Measurements from ENCODE around the gene UNC93B1.

UNC93B1 gene

DNA sequence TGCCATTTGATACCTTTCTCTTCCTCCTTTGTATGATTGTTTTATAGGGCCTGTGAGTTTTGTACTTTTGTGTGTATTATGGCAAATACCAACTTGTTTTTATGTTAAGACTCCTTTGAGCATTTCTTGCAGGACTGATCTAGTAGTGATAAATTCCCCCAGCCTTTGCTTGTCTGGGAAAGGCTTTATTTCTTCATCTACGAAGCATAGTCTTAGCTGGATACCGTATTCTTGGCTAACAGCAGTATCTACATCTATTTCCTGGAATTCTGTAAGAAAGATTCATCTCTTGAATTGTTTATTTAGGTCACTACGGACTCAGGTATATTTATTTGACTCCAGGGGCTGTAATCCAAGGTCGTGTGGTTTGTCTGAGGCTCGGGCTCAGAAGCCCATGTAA, 20.6 kb upstream of the UNC93B1 start:
- DNase-seq (ENCODE audit: insufficient read length, low spot score) (no peak), FAIRE-seq (no peak)

DNA sequence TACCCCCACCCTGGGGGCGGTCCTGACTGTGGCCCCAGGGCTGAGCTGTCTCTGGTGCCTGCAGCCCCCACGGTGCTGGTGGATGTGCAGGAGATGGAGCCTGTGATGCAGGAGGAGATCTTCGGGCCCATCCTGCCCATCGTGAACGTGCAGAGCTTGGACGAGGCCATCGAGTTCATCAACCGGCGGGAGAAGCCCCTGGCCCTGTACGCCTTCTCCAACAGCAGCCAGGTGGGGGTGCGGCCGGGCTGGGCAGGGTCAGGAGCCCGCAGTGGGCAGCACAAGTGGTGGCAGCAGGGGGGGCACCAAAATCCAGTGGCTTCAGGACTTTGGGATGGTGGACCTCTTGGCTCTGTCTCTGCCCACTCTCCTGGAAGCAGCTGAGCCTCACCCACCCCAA, 18.6 kb upstream of the UNC93B1 start:
- DNase-seq (ENCODE audit: insufficient read length, low spot score): no peak
- no peak for FAIRE-seq

GRCh38 chr11:68021167-68021787, 17.4 kb upstream of the UNC93B1 start:
- FAIRE-seq: no peak

DNA sequence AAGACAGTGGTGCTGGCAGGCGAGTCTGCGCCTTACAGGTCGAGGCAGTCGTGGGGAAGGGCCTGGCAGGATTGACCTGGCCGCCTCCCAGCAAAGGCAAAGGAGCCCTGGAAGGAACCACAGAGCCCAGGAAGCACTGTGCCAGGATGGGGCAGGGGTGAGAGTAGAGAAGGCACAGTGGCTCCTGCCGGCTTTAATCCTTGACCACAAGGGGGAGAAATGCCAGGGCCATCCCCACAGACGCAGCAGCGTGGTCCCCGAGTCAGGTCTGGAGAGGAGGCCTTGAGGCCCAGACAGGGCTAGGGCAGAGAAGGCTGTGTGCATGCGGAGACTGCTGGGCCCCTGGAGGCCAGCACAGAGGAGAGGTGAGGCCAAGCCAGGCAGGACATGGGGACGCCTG, 16.7 kb upstream of the UNC93B1 start:
- FAIRE-seq (no peak), DNase-seq (ENCODE audit: insufficient read length, low spot score) (no peak)

More at GRCh38 chr11:68021167-68021787, 17.4 kb upstream of the UNC93B1 start:
- no peak for DNase-seq (ENCODE audit: insufficient read length, low spot score)

DNA sequence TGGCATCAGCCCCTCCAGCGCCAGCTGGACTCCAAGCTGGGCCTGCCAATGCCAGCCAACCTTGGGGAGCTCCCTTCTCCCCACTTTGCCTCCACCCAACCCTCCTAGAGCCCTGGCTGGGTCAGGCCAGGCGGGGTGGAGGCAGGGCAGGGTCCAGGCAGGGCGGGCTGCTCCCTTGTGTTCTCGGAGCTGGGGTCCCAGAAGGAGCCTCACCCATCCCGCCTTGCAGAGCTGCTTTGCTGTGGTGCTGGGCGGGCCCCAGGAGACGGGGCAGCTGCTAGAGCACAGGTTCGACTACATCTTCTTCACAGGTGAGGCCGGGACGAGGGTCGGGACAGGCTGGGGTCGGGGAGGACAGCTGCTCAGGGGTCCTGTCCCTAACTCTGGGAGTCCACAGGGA, 15.6 kb upstream of the UNC93B1 start:
- FAIRE-seq: no peak
- DNase-seq (ENCODE audit: insufficient read length, low spot score): no peak

DNA sequence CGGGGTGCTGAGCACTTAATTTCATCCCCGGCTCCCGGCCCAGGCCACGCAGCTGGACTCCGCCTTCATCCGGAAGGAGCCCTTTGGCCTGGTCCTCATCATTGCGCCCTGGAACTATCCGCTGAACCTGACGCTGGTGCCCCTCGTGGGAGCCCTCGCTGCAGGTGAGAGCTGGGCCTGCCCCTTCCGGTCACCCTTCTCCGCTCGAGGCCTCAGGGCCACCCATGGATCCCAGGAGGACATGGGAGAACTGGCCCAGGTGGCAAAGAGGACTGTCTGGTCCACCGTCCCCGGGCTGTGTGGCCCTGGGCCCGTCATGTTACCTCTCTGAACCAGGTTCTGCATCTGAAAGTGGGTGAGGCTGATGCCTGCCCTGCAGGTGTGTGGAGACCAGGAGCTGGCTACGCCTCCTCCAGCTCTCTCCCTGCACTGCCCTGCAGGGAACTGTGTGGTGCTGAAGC, 14.9 kb upstream of the UNC93B1 start:
- no peak for FAIRE-seq
- DNase-seq (ENCODE audit: insufficient read length, low spot score): no peak

- no peak for DNase-seq (ENCODE audit: insufficient read length, low spot score)
- no peak for FAIRE-seq
Observed at GRCh38 chr11:68017980-68018729, 14.3 kb upstream of the UNC93B1 start.

GRCh38 chr11:68016904-68017817, 13.3 kb upstream of the UNC93B1 start:
- DNase-seq (ENCODE audit: insufficient read length, low spot score): no peak
- FAIRE-seq: no peak

GRCh38 chr11:68016161-68016903, 12.4 kb upstream of the UNC93B1 start:
- no peak for FAIRE-seq
- DNase-seq (ENCODE audit: insufficient read length, low spot score): no peak

GRCh38 chr11:68015467-68015866, 11.6 kb upstream of the UNC93B1 start:
- no peak for DNase-seq (ENCODE audit: insufficient read length, low spot score)

GRCh38 chr11:68014947-68015447, 11.1 kb upstream of the UNC93B1 start:
- DNase-seq (ENCODE audit: insufficient read length, low spot score) (no peak), FAIRE-seq (no peak)

More at GRCh38 chr11:68015467-68015866, 11.6 kb upstream of the UNC93B1 start:
- no peak for FAIRE-seq

DNA sequence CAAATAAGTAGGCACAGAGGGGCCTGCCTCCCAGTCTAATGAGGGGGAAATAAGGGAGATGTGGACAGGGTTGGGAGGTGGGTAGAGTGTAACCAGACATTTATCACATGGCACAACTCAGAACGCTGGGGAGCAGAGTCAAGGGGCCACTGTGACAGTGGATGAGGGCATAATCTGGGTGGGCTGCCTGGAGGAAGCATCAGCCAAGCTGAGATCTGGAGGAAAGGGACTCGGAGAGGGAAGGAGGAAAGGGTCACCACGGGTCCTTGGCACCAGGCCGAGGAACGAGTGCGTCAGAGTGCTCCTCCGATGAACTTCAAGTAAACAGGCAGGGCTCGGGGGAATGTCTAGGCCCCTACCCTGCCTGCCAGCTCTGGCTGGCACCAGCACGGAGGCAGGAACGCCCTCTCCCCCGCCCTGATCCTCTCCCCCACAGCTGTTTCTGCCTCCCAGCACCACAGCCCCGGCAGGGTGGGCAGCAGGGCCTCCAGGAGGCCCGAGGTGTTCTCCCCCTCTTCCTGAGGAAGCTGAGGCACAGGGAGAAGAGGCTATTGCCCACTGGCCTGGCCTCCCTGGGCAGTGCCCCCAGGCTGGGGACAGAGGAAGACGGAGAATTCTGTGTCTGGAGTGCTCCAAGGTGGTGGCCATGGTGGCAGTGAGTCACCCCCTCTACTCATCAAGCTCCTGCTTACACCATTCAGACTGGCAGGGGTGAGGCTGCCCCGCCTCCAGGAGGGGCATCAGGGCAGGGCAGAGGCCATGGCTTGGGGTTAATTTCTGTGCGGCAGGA, 10.5 kb upstream of the UNC93B1 start:
- DNase-seq (ENCODE audit: insufficient read length, low spot score): no peak
- FAIRE-seq: no peak

DNA sequence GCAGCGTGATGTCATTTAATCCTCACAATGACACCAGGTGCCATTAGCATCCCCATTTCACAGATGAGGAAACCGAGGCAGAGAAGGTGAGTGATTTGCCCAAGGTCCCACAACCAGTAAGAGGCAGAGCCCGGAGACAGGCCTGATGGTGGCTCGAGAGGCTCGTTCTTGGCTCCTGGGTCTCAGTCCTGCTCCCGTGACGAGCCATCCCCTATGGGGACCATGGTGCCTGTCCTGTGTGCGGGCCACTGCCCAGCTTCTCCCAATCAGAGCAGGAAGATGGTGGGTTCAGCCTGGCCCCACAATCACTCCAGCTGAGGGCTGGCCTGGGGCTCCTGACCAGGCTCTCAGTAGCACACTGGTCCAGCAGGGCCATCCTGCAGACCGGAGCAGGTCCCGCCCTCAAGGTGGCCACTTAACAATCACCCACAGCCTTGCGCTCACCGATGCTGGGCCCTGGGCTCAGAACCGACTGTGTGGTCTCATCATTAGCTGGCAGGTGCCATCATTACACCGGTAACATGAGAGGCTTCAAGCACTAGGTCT, 9.8 kb upstream of the UNC93B1 start:
- no peak for DNase-seq (ENCODE audit: insufficient read length, low spot score)
- no peak for FAIRE-seq

DNA sequence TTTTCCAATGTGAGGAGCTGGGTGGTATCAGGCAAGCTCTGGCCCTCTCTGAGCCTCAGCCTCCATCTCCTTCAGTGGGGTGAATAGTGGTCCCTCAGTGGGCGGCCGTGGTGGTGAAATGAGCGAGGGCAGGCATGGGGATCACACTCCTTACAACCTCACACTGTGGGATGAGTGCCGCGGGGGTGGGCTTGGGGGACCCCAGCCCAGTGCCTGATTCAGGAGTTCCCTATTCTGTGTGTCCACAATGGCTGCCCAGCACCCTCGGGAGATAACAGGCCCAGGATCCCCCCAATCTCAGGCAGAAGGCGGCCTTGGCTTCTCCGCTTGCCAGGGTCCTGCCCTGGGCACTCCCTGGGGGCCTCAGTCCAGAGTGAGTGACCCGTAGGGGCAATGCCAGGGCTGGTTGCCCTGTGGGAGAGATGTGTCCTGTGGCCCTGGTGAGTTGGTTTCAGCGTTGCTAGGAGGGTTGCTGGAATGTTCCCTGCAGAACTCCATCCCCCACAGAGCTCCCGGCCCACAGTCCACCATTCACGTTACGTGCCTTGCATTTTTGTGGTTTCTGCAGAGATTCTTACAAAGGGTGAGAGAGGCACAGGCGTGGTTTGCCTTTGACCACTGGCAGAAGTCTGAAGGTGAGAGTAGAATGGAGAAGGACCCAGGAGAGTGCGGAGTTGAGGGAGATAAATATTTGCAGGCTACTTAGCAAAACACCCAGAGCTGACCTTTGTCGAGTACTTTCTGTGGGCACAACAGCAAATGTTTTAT, 9.1 kb upstream of the UNC93B1 start:
- FAIRE-seq (no peak), DNase-seq (ENCODE audit: insufficient read length, low spot score) (no peak)

DNA sequence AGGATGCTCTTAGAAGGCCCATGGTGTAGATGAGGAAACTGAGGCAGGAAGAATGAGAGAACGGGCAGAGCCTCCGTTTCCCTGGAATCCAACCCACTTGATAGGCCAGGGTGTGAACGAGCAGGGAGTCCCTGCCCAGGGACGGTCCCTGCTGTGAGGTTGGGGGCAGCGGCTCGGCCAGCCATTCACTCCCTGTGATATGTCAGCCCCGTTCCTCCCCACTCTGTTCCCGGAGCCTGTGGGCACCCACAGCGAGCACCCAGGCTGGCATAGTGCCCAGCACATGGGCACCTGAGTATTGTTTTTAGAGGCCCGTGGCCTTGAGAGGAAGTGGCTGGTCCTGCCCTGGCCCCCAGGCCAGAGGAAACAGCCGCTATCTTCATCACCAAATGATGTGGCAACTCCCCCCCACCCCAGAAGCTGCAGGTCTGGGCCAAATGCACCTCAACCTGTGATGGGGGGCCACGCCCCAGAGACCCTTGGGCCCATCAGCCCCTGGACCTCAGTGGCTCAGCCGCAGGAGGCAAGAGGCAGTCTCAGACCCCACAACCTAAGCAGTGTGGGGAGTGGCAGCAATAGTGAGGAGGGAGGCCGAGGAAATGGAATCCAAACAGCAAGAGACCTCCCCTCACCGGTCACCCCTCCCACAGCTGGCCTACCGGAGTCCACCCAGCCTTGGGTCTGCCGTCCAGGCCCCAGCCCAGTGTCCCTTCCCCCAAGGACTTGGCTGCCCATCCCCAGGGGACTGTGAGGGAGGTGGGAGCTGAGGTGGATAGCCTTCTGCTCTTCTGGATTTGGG, 8.3 kb upstream of the UNC93B1 start:
- DNase-seq (ENCODE audit: insufficient read length, low spot score) (no peak), FAIRE-seq (no peak)

DNA sequence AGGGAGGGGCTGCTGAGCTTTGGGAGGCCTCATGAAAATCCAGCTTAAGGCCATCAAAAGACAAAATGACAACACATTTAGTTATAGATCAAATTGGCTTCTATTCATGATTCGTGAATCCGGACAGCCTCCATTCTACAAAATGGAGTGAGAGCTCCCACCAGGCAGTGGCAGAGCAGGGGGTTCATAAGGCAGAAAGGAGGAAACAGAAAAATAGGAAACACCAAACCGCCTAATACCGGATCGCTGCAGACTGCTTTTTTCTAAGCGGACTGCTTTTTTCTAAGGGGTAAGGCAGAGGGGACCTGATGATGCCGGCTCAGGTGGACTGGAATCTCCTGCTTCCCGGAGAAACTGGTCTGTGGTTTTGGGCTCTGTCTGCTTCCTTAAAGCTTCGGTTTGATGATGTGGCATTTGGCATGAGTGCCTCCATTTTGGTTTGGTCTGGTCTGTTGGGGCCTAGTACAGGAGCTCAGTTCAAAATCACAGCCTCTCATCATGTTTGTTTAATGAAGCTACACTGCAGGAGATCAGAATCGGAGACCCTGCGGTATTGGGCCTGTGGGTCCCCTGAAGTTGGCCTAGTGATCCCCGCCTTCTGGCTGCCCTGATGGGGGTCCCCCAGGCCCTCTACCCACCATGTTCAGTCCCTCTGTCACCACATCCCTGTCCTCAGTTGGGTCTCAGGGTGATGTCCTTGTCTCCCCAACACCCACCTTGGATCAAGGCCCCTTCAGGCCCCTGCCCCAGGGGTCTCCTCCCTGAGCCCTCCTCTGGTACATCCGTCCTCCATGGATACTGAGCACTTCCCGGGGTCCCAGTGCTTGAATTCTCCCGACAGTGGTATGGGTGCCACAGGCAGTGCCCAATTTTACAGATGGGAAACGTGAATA, 7.4 kb upstream of the UNC93B1 start:
- no peak for DNase-seq (ENCODE audit: insufficient read length, low spot score)
- no peak for FAIRE-seq
